OCI-LY7 (cell line): ENCODE data around the gene IKZF1. TPM values are rescaled to one million over a fixed set of nuclear protein-coding genes. Genes with fewer than 3 reads are reported as not detected.
A peak's percentile ranks its signal among the peaks of the same experiment; 100 is the strongest.

Experiments
- BruUV-seq: library from RNA; stranded (reverse); fragments of 400-500 nt; replicated peaks from 2 replicates; lab custom pipeline; 2021; lab: Mats Ljungman, UMichigan
- CTCF ChIA-PET: fragments of 300-600 bp; sonication (Branson Sonifier 250); formaldehyde crosslinking; loops from one replicate; lab custom pipeline; 2022; ENCODE audit warnings: antibody characterized with exemption; ENCODE audit not compliant: unreplicated experiment; lab: Charles Lee
- POLR2A ChIA-PET: fragments of 300-600 bp; sonication (Branson Sonifier 250); formaldehyde crosslinking; loops from one replicate; lab custom pipeline; 2022; ENCODE audit warnings: antibody characterized with exemption; lab: Charles Lee
- DNase-seq: peaks from one replicate; pipeline ENCODE4 v3.0.0-alpha.2; 2015; ENCODE audit warnings: low spot score
- H2AFZ ChIP-seq: fragments of 200-600 bp; sonication (generic), shearing (Covaris generic); 2 replicates; pipeline ENCODE4 v1.6.1; 2014; ENCODE audit warnings: mild to moderate bottlenecking, antibody characterized with exemption, low read length, moderate library complexity
- H3K27ac ChIP-seq: fragments of 200-600 bp; sonication (generic); 2 replicates; pipeline ENCODE4 v1.5.1; 2014; ENCODE audit warnings: mixed run types, low read depth, mild to moderate bottlenecking, moderate library complexity, low read length, inconsistent platforms; ENCODE audit not compliant: poor library complexity, severe bottlenecking
- H3K36me3 ChIP-seq: fragments of 200-600 bp; sonication (generic); 2 replicates; pipeline ENCODE4 v1.6.1; 2014; ENCODE audit warnings: mild to moderate bottlenecking, antibody characterized with exemption, low read length, moderate library complexity, mixed read lengths; ENCODE audit not compliant: insufficient read depth
- H3K4me1 ChIP-seq: fragments of 200-600 bp; sonication (generic); 2 replicates; pipeline ENCODE4 v1.5.1; 2014; ENCODE audit warnings: mild to moderate bottlenecking, low read length; ENCODE audit not compliant: insufficient read depth, poor library complexity, severe bottlenecking
- H3K4me2 ChIP-seq: fragments of 200-600 bp; sonication (generic); 2 replicates; pipeline ENCODE4 v1.6.1; 2014; ENCODE audit warnings: mild to moderate bottlenecking, low read length
- H3K4me3 ChIP-seq: fragments of 200-600 bp; sonication (generic); 2 replicates; pipeline ENCODE4 v1.5.1; 2014; ENCODE audit warnings: mild to moderate bottlenecking, low read depth, low read length; ENCODE audit not compliant: poor library complexity, severe bottlenecking
- H3K79me2 ChIP-seq: fragments of 200-600 bp; sonication (generic); 2 replicates; pipeline ENCODE4 v1.6.1; 2016; ENCODE audit warnings: low read depth, mild to moderate bottlenecking, low read length, moderate library complexity, mixed read lengths; ENCODE audit not compliant: insufficient read depth
- H3K9me2 ChIP-seq: fragments of 200-600 bp; sonication (generic); 2 replicates; pipeline ENCODE4 v1.6.1; 2016; ENCODE audit warnings: mild to moderate bottlenecking, low read length, mixed read lengths; ENCODE audit not compliant: insufficient read depth
- H3K9me3 ChIP-seq: fragments of 200-600 bp; sonication (generic); 2 replicates; pipeline ENCODE4 v1.6.1; 2014; ENCODE audit warnings: mild to moderate bottlenecking, mixed run types, low read length, mixed read lengths
- H4K20me1 ChIP-seq: fragments of 200-600 bp; sonication (generic); 2 replicates; pipeline ENCODE4 v1.6.1; 2014; ENCODE audit warnings: mild to moderate bottlenecking, antibody characterized with exemption, low read length, moderate library complexity, mixed read lengths; ENCODE audit not compliant: insufficient read depth
- EZH2phosphoT487 ChIP-seq: fragments of 200-600 bp; sonication (generic); IDR thresholded peaks from 2 replicates; pipeline ENCODE4 v1.6.1; 2018; ENCODE audit warnings: low read depth, borderline replicate concordance, mild to moderate bottlenecking, mixed run types, antibody characterized with exemption, low read length, moderate library complexity, mixed read lengths
- intact Hi-C: fragments of 100-400 bp; cut with micrococcal nuclease; formaldehyde crosslinking; loops from one replicate; pipeline ENCODE4 v1.10.0; 2022; ENCODE audit not compliant: unreplicated experiment
- total RNA-seq, 2 experiments: library from RNA; depleted of rRNA in 1 of 2; stranded (reverse); fragments of >200 nt in 1 of 2; shearing (Covaris generic) in 1 of 2; gene quantifications; 2 replicates each; pipeline ENCODE4 v1.2.3, GENCODE V29; 2014 to 2022
- TF ChIP-seq, protein P1 (sequence below): fragments of 200-600 bp; sonication (generic); conservative IDR thresholded peaks from 2 replicates; pipeline ENCODE4 v1.5.1; 2014; ENCODE audit warnings: mild to moderate bottlenecking, antibody characterized with exemption, low read length, moderate library complexity, mixed read lengths

IKZF1 gene
- total RNA-seq, 2 experiments from 2014 or later, result 108 to 161 TPM

DNA sequence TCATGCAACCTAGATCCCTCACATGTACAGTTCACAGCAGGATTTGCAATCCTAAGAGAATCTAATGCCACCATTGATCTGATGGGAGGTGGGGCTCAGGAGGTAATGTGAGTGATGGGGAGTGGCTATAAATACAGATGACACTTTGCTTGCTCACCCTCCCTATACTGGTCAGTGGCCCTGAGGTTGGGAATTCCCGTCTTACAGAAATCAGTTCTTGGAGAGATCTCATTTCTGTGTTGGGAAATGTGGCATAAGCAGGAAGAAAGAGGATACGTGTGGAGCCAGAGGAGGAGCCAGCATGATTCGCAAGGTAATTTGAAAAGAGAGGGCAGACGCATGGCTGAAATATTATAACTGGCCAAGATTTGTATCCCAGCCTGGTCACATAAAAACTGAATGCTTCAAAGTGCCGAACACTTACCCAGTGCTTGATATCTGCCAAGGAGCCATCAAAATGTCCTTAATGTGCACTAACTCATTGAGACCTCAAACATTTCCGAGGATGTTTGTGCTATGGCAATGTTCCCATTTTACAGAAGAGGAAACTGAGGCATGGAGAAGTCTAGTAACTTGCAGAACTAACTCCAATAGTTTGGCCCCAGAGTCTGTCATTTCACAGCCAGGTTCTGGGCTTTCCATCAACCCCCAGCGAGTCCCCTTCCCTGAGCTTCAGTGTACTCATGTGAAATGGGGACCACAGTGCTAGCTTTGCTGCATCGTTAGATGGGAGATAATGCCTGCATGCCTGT lies 5.5 kb upstream of the IKZF1 start:
- CTCF ChIA-PET, result interaction anchor here (0.9 kb wide), 2 partner anchors 27 to 143 kb away, joined by 3 to 4 read pairs; no protein-coding TSS in a partner anchor
- POLR2A ChIA-PET, result interaction anchor here (0.7 to 1.4 kb wide), 3 partner anchors 17 to 259 kb away, joined by 3 read pairs; no protein-coding TSS in a partner anchor
- Histone ChIP-seq H3K9me2 (no peaks in the 10 kb centered on the region), H3K27ac (no peak overlapping the region), H3K9me3 (no peaks in the 10 kb centered on the region), H3K4me2 (no peak overlapping the region), H4K20me1 (no peaks in the 10 kb centered on the region), H2AFZ (no peak overlapping the region), H3K36me3 (no peaks in the 10 kb centered on the region), H3K79me2 (no peaks in the 10 kb centered on the region), H3K4me1 (peaks cover 11% of the 10 kb centered on the region), H3K4me3 (no peak overlapping the region)
- no TSS peak for BruUV-seq
- DNase-seq, result no peak
- TF ChIP-seq, protein P1, sequence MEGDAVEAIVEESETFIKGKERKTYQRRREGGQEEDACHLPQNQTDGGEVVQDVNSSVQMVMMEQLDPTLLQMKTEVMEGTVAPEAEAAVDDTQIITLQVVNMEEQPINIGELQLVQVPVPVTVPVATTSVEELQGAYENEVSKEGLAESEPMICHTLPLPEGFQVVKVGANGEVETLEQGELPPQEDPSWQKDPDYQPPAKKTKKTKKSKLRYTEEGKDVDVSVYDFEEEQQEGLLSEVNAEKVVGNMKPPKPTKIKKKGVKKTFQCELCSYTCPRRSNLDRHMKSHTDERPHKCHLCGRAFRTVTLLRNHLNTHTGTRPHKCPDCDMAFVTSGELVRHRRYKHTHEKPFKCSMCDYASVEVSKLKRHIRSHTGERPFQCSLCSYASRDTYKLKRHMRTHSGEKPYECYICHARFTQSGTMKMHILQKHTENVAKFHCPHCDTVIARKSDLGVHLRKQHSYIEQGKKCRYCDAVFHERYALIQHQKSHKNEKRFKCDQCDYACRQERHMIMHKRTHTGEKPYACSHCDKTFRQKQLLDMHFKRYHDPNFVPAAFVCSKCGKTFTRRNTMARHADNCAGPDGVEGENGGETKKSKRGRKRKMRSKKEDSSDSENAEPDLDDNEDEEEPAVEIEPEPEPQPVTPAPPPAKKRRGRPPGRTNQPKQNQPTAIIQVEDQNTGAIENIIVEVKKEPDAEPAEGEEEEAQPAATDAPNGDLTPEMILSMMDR, result no peak
- TF ChIP-seq EZH2phosphoT487, result no peak
- intact Hi-C loops, result no loop called here

GRCh38 chr7:50300336-50300735 lies 4.2 kb upstream of the IKZF1 start:
- no peaks in the 10 kb centered on the region for H4K20me1 ChIP-seq
- H3K36me3 ChIP-seq, result no peaks in the 10 kb centered on the region
- no TSS peak for BruUV-seq
- H3K4me1 ChIP-seq, result peaks cover 11% of the 10 kb centered on the region
- H3K79me2 ChIP-seq, result peaks cover 4% of the 10 kb centered on the region; the same call in 1 of the 2 replicates
- no peak for DNase-seq
- ChIA-PET POLR2A (interaction anchor here (0.8 to 1.6 kb wide), 5 partner anchors 8 to 38 kb away, joined by 3 to 5 read pairs (median 4); no protein-coding TSS in a partner anchor), CTCF (no interaction called here)
- H3K4me2 ChIP-seq, result peak overlapping the region; percentile 16; the same call in 1 of the 2 replicates
- H2AFZ ChIP-seq, result no peak overlapping the region
- intact Hi-C loops, result no loop called here
- H3K9me2 ChIP-seq, result no peaks in the 10 kb centered on the region
- H3K4me3 ChIP-seq, result no peak overlapping the region
- no peak overlapping the region for H3K27ac ChIP-seq
- H3K9me3 ChIP-seq, result no peaks in the 10 kb centered on the region
- no peak for TF ChIP-seq EZH2phosphoT487
- TF ChIP-seq, protein P1, result no peak
